ENCODE measurements around the gene SPATS2. TPM values are rescaled to one million over a fixed set of nuclear protein-coding genes. Genes with fewer than 3 reads are reported as not detected.

Gene SPATS2
- total and polyA plus RNA-seq, 2 donors (not counting 1 experiment from before 2014, with no cell fraction given): 11.3 to 21.5 TPM

DNA sequence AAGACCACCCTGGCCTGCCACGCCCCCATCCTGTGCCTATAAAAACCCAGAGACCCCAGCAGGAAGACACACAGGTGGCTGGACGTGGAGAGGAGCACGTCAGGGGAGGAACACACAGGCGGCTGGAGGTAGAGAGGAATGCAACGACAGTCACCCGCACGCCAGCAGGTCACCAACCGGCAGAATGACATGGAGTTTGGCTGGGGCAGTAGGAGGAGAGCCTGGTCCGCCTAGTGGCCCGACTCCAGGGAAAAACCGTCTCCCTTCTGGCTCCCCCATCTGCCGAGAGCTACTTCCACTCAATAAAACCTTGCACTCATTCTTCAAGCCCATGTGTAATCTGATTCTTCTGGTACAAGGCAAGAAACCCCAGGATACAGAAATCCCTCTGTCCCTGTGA is 108.8 kb downstream of the SPATS2 start:
- Histone ChIP-seq H3K36me3 (replicated peaks in 1 of 2; ENCODE audit: control extremely low read depth in 1 of 2, control insufficient read depth in 1 of 2, extremely low read depth in 1 of 2, insufficient read depth in 2 of 2, low read length in 1 of 2) (no peaks in the 10 kb centered on the region), H3K27ac (ENCODE audit: low read length in 2 of 2) (no peak overlapping the region), H3K9ac (ENCODE audit: low read length) (no peak overlapping the region), H4K20me1 (ENCODE audit: control insufficient read depth, insufficient read depth, low read length, poor library complexity, severe bottlenecking) (no peaks in the 10 kb centered on the region), H3K27me3 (replicated peaks in 1 of 4; ENCODE audit: control extremely low read depth in 1 of 4, control insufficient read depth in 3 of 4, insufficient read depth in 4 of 4, low read length in 3 of 4) (no peaks in the 10 kb centered on the region), H3K4me1 (ENCODE audit: control insufficient read depth in 2 of 2, insufficient read depth in 2 of 2, low read length in 2 of 2) (no peaks in the 10 kb centered on the region), H3K4me2 (replicated peaks; ENCODE audit: low read depth, low read length, poor library complexity, severe bottlenecking) (no peak overlapping the region), H3K4me3 (ENCODE audit: control extremely low read depth in 1 of 5, extremely low read depth in 1 of 5, insufficient read depth in 1 of 5, low read depth in 2 of 5, low read length in 4 of 5) (no peak overlapping the region), H3K79me2 (ENCODE audit: control insufficient read depth, insufficient read depth, low read length) (no peaks in the 10 kb centered on the region), H3K9me3 (ENCODE audit: control extremely low read depth in 1 of 3, control insufficient read depth in 2 of 3, insufficient read depth in 1 of 3, low read length in 2 of 3) (no peaks in the 10 kb centered on the region), H2AFZ (ENCODE audit: insufficient read depth, low read depth, low read length, poor library complexity, severe bottlenecking) (no peak overlapping the region)
- H3K4me1 Mint-ChIP-seq: peaks cover 2% of the 10 kb centered on the region
- intact Hi-C loops (cut with micrococcal nuclease): no loop called here
- H3K27ac Mint-ChIP-seq: no peak overlapping the region
- no peak for DNase-seq
- no peaks in the 10 kb centered on the region for H3K9me3 Mint-ChIP-seq (ENCODE audit: insufficient read depth)
- ChIA-PET POLR2A (no interaction called here), CTCF (interaction anchor here (1.0 kb wide), 1 partner anchor 31 kb away, joined by 3 read pairs; no protein-coding TSS in a partner anchor)
- no peak for TF ChIP-seq EZH2 (IDR thresholded peaks at IDR 0.05; ENCODE audit: borderline replicate concordance, insufficient read depth, low read depth, low read length, poor library complexity, severe bottlenecking)
- TF ChIP-seq, protein P1, sequence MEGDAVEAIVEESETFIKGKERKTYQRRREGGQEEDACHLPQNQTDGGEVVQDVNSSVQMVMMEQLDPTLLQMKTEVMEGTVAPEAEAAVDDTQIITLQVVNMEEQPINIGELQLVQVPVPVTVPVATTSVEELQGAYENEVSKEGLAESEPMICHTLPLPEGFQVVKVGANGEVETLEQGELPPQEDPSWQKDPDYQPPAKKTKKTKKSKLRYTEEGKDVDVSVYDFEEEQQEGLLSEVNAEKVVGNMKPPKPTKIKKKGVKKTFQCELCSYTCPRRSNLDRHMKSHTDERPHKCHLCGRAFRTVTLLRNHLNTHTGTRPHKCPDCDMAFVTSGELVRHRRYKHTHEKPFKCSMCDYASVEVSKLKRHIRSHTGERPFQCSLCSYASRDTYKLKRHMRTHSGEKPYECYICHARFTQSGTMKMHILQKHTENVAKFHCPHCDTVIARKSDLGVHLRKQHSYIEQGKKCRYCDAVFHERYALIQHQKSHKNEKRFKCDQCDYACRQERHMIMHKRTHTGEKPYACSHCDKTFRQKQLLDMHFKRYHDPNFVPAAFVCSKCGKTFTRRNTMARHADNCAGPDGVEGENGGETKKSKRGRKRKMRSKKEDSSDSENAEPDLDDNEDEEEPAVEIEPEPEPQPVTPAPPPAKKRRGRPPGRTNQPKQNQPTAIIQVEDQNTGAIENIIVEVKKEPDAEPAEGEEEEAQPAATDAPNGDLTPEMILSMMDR (IDR thresholded peaks at IDR 0.05): no peak
- WGBS (ENCODE audit: insufficient coverage): 97% methylated on average over 11 of the region's 12 CpGs
- H3K4me3 Mint-ChIP-seq: no peak overlapping the region
- ATAC-seq (ENCODE audit: low read depth): no peak
- no peaks in the 10 kb centered on the region for H3K27me3 Mint-ChIP-seq

DNA sequence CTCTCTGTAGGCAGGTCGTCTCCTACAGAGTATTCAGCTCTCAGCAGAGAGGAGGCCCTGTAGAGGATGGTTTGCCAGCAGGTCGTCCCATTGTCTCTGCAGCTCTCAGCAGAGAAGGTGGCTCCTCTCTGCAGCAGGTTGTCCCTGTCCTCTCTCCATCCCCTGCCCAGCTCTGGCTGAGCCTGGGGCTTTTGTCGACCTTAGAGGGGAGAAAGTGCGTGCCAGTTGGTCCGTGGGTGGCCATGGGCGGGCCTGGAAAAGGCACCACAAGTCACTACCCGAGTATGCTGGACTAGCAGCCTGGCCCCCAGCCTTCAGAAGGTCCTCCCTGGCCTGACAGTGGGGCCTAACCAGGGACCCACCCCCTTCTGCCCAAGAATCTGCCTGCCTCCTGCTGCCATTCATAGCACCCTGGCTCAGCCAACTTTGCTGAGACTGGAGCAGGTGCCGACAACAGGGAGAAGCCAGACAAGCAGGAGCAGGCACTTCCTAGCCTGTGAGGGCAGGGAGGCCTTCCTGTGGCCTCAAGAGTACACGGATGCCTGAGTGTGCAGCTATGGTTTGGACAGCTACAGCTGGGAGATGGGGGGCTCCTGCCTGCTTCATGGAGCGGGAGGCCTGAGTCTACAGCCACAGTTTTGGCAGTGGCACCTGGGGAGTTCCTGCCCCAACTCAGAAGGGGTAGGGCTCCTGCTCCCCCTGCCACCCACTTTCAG is 111.8 kb downstream of the SPATS2 start:
- Mint-ChIP-seq H3K4me3 (no peak overlapping the region), H3K9me3 (ENCODE audit: insufficient read depth) (no peaks in the 10 kb centered on the region), H3K4me1 (peaks cover 2% of the 10 kb centered on the region), H3K27me3 (no peaks in the 10 kb centered on the region), H3K27ac (no peak overlapping the region)
- H3K27me3 ChIP-seq (replicated peaks in 1 of 4; ENCODE audit: control extremely low read depth in 1 of 4, control insufficient read depth in 3 of 4, insufficient read depth in 4 of 4, low read length in 3 of 4): no peaks in the 10 kb centered on the region
- no peaks in the 10 kb centered on the region for H3K4me1 ChIP-seq (ENCODE audit: control insufficient read depth in 2 of 2, insufficient read depth in 2 of 2, low read length in 2 of 2)
- WGBS (ENCODE audit: insufficient coverage): 96% methylated on average over 9 of the region's 10 CpGs
- H4K20me1 ChIP-seq (ENCODE audit: control insufficient read depth, insufficient read depth, low read length, poor library complexity, severe bottlenecking): no peaks in the 10 kb centered on the region
- no peak overlapping the region for H2AFZ ChIP-seq (ENCODE audit: insufficient read depth, low read depth, low read length, poor library complexity, severe bottlenecking)
- H3K9ac ChIP-seq (ENCODE audit: low read length): no peak overlapping the region
- no peak for ATAC-seq (ENCODE audit: low read depth)
- no peak overlapping the region for H3K4me2 ChIP-seq (replicated peaks; ENCODE audit: low read depth, low read length, poor library complexity, severe bottlenecking)
- no peaks in the 10 kb centered on the region for H3K36me3 ChIP-seq (replicated peaks in 1 of 2; ENCODE audit: control extremely low read depth in 1 of 2, control insufficient read depth in 1 of 2, extremely low read depth in 1 of 2, insufficient read depth in 2 of 2, low read length in 1 of 2)
- no peak for DNase-seq
- ChIA-PET CTCF (no interaction called here), POLR2A (no interaction called here)
- no peak overlapping the region for H3K27ac ChIP-seq (ENCODE audit: low read length in 2 of 2)
- no peaks in the 10 kb centered on the region for H3K9me3 ChIP-seq (ENCODE audit: control extremely low read depth in 1 of 3, control insufficient read depth in 2 of 3, insufficient read depth in 1 of 3, low read length in 2 of 3)
- no peaks in the 10 kb centered on the region for H3K79me2 ChIP-seq (ENCODE audit: control insufficient read depth, insufficient read depth, low read length)
- intact Hi-C loops (cut with micrococcal nuclease): no loop called here
- H3K4me3 ChIP-seq (ENCODE audit: control extremely low read depth in 1 of 5, extremely low read depth in 1 of 5, insufficient read depth in 1 of 5, low read depth in 2 of 5, low read length in 4 of 5): no peak overlapping the region
- TF ChIP-seq, protein P1 (IDR thresholded peaks at IDR 0.05): no peak
- TF ChIP-seq EZH2 (IDR thresholded peaks at IDR 0.05; ENCODE audit: borderline replicate concordance, insufficient read depth, low read depth, low read length, poor library complexity, severe bottlenecking): no peak
